ENCODE data around the gene TLE5. TPM values are rescaled to one million over a fixed set of nuclear protein-coding genes. Genes with fewer than 3 reads are reported as not detected.

The TLE5 gene
- total and polyA plus RNA-seq, 8 donors: 335 to 954 (median 788) TPM

GRCh38 chr19:3067563-3067962 is 5.3 kb upstream of the TLE5 start:
- Histone ChIP-seq H3K4me1 (peaks cover 6 to 29% of the 10 kb centered on the region in 2 donors), H3K27ac (no peak overlapping the region), H3K27me3 (no peaks in the 10 kb centered on the region), H3K4me3 (no peak overlapping the region), H3K9me3 (no peaks in the 10 kb centered on the region), H3K36me3 (no peaks in the 10 kb centered on the region)
- TF ChIP-seq CTCF (IDR thresholded peaks at IDR 0.05): no peak
- intact Hi-C loops (cut with DNase I): no loop called here
- no peak for DNase-seq
- no peak for ATAC-seq

GRCh38 chr19:3066482-3067049 is 4.3 kb upstream of the TLE5 start:
- H3K4me1 ChIP-seq: peaks cover 6 to 29% of the 10 kb centered on the region in 2 donors
- no peak for DNase-seq
- H3K36me3 ChIP-seq: no peaks in the 10 kb centered on the region
- intact Hi-C loops (cut with DNase I): no loop called here
- no peaks in the 10 kb centered on the region for H3K9me3 ChIP-seq
- H3K27me3 ChIP-seq: no peaks in the 10 kb centered on the region
- no peak for ATAC-seq
- H3K4me3 ChIP-seq: no peak overlapping the region
- no peak overlapping the region for H3K27ac ChIP-seq
- TF ChIP-seq CTCF (IDR thresholded peaks at IDR 0.05): no peak

GRCh38 chr19:3065675-3066357 is 3.5 kb upstream of the TLE5 start:
- TF ChIP-seq CTCF (IDR thresholded peaks at IDR 0.05): no peak
- DNase-seq (peak in 1 of 4 donors; percentile 68), ATAC-seq (no peak)
- Histone ChIP-seq H3K4me3 (no peak overlapping the region), H3K9me3 (no peaks in the 10 kb centered on the region), H3K27me3 (no peaks in the 10 kb centered on the region), H3K27ac (peak overlapping the region in 1 of 2 donors; percentile 37), H3K36me3 (no peaks in the 10 kb centered on the region), H3K4me1 (peaks cover 10 to 34% of the 10 kb centered on the region in 2 donors)
- intact Hi-C loops (cut with DNase I): no loop called here

DNA sequence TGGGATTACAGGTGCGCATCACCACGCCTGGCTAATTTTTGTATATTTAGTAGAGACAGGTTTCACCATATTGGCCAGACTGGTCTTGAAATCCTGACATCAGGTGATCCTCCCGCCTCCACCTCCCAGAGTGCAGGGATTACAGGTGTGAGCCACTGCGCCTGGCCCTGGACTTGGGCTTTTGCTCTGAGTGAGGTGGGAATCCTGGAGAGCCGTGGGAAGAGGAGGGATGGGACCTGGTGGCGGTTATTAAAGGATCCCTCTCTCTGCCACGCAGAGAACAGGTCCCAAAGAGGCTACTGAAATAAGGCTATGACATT is 1.7 kb upstream of the TLE5 start:
- intact Hi-C loops (cut with DNase I): no loop called here
- Histone ChIP-seq H3K27me3 (no peaks in the 10 kb centered on the region), H3K27ac (no peak overlapping the region), H3K36me3 (peaks cover 0 to 12% of the 10 kb centered on the region in 2 donors), H3K4me3 (no peak overlapping the region), H3K9me3 (no peaks in the 10 kb centered on the region), H3K4me1 (peaks cover 15 to 53% of the 10 kb centered on the region in 2 donors)
- DNase-seq: no peak
- TF ChIP-seq CTCF (IDR thresholded peaks at IDR 0.05): no peak
- no peak for ATAC-seq

GRCh38 chr19:3061182-3062161 is 823 bp downstream of the TLE5 start:
- no peak for TF ChIP-seq CTCF (IDR thresholded peaks at IDR 0.05)
- ATAC-seq: peak; percentile 66
- Histone ChIP-seq H3K9me3 (no peaks in the 10 kb centered on the region), H3K27ac (peak overlapping the region; percentile 91 to 92), H3K27me3 (no peaks in the 10 kb centered on the region), H3K4me3 (peak overlapping the region; percentile 69 to 76), H3K4me1 (peaks cover 32 to 78% of the 10 kb centered on the region in 2 donors), H3K36me3 (peaks cover 0 to 37% of the 10 kb centered on the region in 2 donors)
- intact Hi-C loops (cut with DNase I): no loop called here
- peak in 3 of 4 donors; percentile 58 to 83 (median 78) for DNase-seq
